ENCODE measurements around the gene SP1.
"Not testable (repeated sequence)": the region's sequence is repeated elsewhere in the genome, so short reads cannot be mapped to it uniquely, and the experiment has no call there.

Gene SP1

DNA sequence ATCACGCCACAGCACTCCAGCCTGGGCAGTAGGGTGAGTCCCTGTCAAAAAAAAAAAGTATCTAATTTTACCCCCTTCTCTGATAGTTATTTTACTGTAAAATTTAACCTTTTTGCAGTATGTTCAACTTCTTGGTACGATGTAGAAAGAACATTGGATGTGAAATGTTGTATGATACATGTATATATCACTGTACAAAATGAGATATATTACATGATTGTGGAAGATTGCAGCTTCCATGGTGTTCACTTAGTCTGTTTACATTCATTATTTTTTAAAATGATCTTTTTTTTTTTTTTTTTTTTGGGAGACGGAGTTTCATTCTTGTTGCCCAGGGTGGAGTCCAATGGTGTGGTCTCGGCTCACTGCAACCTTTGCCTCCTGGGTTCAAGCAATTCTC lies 9.0 kb downstream of the SP1 start:
- no peak for DNase-seq (ENCODE audit: low read depth)
- TF ChIP-seq, protein P1, sequence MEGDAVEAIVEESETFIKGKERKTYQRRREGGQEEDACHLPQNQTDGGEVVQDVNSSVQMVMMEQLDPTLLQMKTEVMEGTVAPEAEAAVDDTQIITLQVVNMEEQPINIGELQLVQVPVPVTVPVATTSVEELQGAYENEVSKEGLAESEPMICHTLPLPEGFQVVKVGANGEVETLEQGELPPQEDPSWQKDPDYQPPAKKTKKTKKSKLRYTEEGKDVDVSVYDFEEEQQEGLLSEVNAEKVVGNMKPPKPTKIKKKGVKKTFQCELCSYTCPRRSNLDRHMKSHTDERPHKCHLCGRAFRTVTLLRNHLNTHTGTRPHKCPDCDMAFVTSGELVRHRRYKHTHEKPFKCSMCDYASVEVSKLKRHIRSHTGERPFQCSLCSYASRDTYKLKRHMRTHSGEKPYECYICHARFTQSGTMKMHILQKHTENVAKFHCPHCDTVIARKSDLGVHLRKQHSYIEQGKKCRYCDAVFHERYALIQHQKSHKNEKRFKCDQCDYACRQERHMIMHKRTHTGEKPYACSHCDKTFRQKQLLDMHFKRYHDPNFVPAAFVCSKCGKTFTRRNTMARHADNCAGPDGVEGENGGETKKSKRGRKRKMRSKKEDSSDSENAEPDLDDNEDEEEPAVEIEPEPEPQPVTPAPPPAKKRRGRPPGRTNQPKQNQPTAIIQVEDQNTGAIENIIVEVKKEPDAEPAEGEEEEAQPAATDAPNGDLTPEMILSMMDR (IDR thresholded peaks at IDR 0.05; ENCODE audit: control insufficient read depth, extremely low read depth, insufficient read depth) = no peak
- H3K4me3 ChIP-seq (ENCODE audit: low read depth, low read length) = no peak overlapping the region

DNA sequence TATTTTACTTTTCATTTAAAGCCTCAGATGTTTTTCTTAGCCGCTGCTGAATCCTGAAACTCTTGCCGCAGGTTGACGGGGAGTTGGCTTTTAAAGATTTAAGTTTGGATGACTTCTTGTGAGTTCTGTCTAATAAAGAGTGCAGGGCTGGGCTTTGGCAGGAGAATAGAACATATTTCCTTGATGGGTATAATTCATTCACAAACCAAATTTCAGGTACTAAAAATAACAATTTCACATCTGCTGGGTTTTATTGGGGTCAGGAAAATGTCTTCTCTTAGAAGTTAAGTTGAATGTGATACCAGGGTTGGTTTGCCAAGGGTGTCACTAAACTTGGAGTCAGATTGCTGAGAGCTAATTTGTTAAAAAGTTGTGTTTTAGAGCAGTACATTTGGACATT lies 9.7 kb downstream of the SP1 start:
- DNase-seq (ENCODE audit: low read depth) = no peak
- no peak overlapping the region for H3K4me3 ChIP-seq (ENCODE audit: low read depth, low read length)
- TF ChIP-seq, protein P1 (IDR thresholded peaks at IDR 0.05; ENCODE audit: control insufficient read depth, extremely low read depth, insufficient read depth) = no peak

DNA sequence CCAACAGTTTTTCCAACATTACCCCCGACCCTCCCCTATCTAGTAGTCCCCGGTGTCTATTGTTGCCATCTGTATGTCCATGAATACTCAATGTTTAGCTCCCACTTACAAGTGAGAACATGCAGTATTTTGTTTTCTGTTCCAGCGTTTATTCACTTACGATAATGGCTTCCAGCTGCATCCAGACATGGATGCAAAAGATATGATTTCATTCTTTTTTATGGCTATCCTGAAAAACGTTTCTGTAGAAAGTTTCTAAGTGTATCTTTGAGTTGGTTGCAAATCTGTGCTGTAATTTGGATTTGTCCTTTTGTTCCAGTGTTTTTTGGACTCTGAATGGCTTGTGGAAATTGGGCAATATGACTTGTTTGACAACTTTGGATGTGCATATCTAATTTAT lies 11.7 kb downstream of the SP1 start:
- no peak for DNase-seq (ENCODE audit: low read depth)
- TF ChIP-seq, protein P1 (IDR thresholded peaks at IDR 0.05; ENCODE audit: control insufficient read depth, extremely low read depth, insufficient read depth) = no peak
- no peak overlapping the region for H3K4me3 ChIP-seq (ENCODE audit: low read depth, low read length)

DNA sequence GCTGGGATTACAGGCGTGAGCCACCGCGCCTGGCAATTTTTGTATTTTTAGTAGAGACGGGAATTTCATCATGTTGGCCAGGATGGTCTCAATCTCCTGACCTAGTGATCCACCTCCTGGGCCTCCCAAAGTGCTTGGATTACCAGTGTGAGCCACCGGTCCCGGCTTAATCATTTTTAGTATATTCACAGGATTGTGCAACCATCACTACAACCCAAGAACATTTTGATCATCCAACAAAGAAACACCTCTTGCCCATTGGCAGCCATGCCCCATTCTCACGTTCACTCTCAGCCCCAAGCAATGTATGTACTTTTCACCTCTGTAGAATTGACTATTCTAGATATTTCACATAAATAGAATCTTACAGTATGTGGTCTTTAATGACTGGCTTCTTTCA lies 19.9 kb downstream of the SP1 start:
- H3K4me3 ChIP-seq (ENCODE audit: low read depth, low read length) = no peak overlapping the region
- no peak for DNase-seq (ENCODE audit: low read depth)
- TF ChIP-seq, protein P1 (IDR thresholded peaks at IDR 0.05; ENCODE audit: control insufficient read depth, extremely low read depth, insufficient read depth) = no peak

DNA sequence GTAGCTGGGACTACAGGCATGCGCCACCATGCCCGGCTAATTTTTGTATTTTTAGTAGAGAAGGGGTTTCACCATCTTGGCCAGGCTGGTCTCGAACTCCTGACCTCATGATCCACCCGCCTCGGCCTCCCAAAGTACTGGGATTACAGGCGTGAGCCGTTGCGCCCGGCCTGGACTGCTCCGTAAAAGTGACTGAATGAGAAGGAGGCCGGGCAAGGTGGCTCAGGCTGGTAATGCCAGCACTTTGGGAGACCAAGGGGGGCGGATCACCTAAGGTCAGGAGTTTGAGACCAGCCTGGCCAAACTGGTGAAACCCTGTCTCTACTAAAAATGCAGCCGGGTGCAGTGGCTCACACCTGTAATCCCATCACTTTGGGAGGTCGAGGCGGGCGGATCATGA lies 22.4 kb downstream of the SP1 start:
- DNase-seq (ENCODE audit: low read depth); H3K4me3 ChIP-seq (ENCODE audit: low read depth, low read length): not testable (repeated sequence)

DNA sequence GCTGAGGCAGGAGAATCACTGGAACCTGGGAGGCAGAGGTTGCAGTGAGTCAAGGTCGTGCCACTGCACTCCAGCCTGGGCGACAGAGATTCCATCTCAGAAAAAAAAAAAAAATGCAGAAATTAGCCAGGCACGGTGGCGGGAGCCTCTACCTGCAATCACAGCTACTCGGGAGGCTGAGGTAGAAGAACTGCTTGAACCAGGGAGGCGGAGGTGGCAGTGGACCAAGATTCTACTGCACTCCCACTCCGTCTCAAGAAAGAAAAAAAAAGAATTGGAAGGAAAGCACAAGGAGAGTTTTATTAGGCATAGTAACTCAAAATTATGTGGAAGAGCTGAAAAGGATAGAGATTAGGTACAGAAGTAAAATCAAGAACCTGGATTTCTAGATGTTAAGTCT lies 22.9 kb downstream of the SP1 start:
- no peak overlapping the region for H3K4me3 ChIP-seq (ENCODE audit: low read depth, low read length)
- DNase-seq (ENCODE audit: low read depth) = no peak
- TF ChIP-seq, protein P1 (IDR thresholded peaks at IDR 0.05; ENCODE audit: control insufficient read depth, extremely low read depth, insufficient read depth) = no peak

DNA sequence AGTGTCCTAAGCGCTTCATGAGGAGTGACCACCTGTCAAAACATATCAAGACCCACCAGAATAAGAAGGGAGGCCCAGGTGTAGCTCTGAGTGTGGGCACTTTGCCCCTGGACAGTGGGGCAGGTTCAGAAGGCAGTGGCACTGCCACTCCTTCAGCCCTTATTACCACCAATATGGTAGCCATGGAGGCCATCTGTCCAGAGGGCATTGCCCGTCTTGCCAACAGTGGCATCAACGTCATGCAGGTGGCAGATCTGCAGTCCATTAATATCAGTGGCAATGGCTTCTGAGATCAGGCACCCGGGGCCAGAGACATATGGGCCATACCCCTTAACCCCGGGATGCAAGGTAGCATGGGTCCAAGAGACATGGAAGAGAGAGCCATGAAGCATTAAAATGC lies 31.0 kb downstream of the SP1 start:
- TF ChIP-seq, protein P1 (IDR thresholded peaks at IDR 0.05; ENCODE audit: control insufficient read depth, extremely low read depth, insufficient read depth) = no peak
- no peak overlapping the region for H3K4me3 ChIP-seq (ENCODE audit: low read depth, low read length)
- DNase-seq (ENCODE audit: low read depth) = no peak

All from LNCaP clone FGC (cell line).